ENCODE data around the gene NFIA.

The NFIA gene

GRCh38 chr1:61171974-61172373 is 89.6 kb downstream of the NFIA start:
- 81 to 93% methylated on average over 1 to 2 of the region's 4 CpGs for whole genome bisulfite sequencing, 2 experiments (ENCODE audit: insufficient coverage in 2 of 2)
- Histone ChIP-seq H3K27ac (ENCODE audit: low read depth, low read length, severe bottlenecking) (no peak overlapping the region), H3K36me3 (ENCODE audit: control insufficient read depth, insufficient read depth, low read length) (no peaks in the 10 kb centered on the region), H3K4me3 (ENCODE audit: extremely low read depth, insufficient read depth, low read length, poor library complexity, severe bottlenecking) (no peak overlapping the region), H3K4me1 (ENCODE audit: control insufficient read depth, insufficient read depth, low read length, poor library complexity, severe bottlenecking) (no peaks in the 10 kb centered on the region), H3K9me3 (ENCODE audit: control insufficient read depth, low read length) (no peaks in the 10 kb centered on the region)

- WGBS, 2 experiments (ENCODE audit: insufficient coverage in 2 of 2) = 98 to 100% methylated on average over 3 of the region's 6 CpGs
- Histone ChIP-seq H3K4me3 (ENCODE audit: extremely low read depth, insufficient read depth, low read length, poor library complexity, severe bottlenecking) (no peak overlapping the region), H3K9me3 (ENCODE audit: control insufficient read depth, low read length) (no peaks in the 10 kb centered on the region)
These were observed 90.8 kb downstream of the NFIA start for GRCh38 chr1:61173118-61173517.

GRCh38 chr1:61174060-61174795 is 91.9 kb downstream of the NFIA start:
- Histone ChIP-seq H3K4me1 (ENCODE audit: control insufficient read depth, insufficient read depth, low read length, poor library complexity, severe bottlenecking) (no peaks in the 10 kb centered on the region), H3K9me3 (ENCODE audit: control insufficient read depth, low read length) (no peaks in the 10 kb centered on the region), H3K36me3 (ENCODE audit: control insufficient read depth, insufficient read depth, low read length) (no peaks in the 10 kb centered on the region), H3K4me3 (ENCODE audit: extremely low read depth, insufficient read depth, low read length, poor library complexity, severe bottlenecking) (no peak overlapping the region), H3K27ac (ENCODE audit: low read depth, low read length, severe bottlenecking) (no peak overlapping the region)
- 66 to 73% methylated on average over 3 of the region's 5 CpGs for WGBS, 2 experiments (ENCODE audit: insufficient coverage in 2 of 2)

More at GRCh38 chr1:61173118-61173517, 90.8 kb downstream of the NFIA start:
- no peak overlapping the region for H3K27ac ChIP-seq (ENCODE audit: low read depth, low read length, severe bottlenecking)
- H3K4me1 ChIP-seq (ENCODE audit: control insufficient read depth, insufficient read depth, low read length, poor library complexity, severe bottlenecking) = no peaks in the 10 kb centered on the region
- no peaks in the 10 kb centered on the region for H3K36me3 ChIP-seq (ENCODE audit: control insufficient read depth, insufficient read depth, low read length)

- no peaks in the 10 kb centered on the region for H3K36me3 ChIP-seq (ENCODE audit: control insufficient read depth, insufficient read depth, low read length)
- H3K27ac ChIP-seq (ENCODE audit: low read depth, low read length, severe bottlenecking) = no peak overlapping the region
- no peak overlapping the region for H3K4me3 ChIP-seq (ENCODE audit: extremely low read depth, insufficient read depth, low read length, poor library complexity, severe bottlenecking)
- no peaks in the 10 kb centered on the region for H3K9me3 ChIP-seq (ENCODE audit: control insufficient read depth, low read length)
- 91 to 94% methylated on average over 3 of the region's 6 CpGs for WGBS, 2 experiments (ENCODE audit: insufficient coverage in 2 of 2)
- no peaks in the 10 kb centered on the region for H3K4me1 ChIP-seq (ENCODE audit: control insufficient read depth, insufficient read depth, low read length, poor library complexity, severe bottlenecking)
These were observed 93.6 kb downstream of the NFIA start for GRCh38 chr1:61175976-61176375.

GRCh38 chr1:61181067-61182038 is 99.0 kb downstream of the NFIA start:
- Histone ChIP-seq H3K36me3 (ENCODE audit: control insufficient read depth, insufficient read depth, low read length) (no peaks in the 10 kb centered on the region), H3K27ac (ENCODE audit: low read depth, low read length, severe bottlenecking) (no peak overlapping the region), H3K4me3 (ENCODE audit: extremely low read depth, insufficient read depth, low read length, poor library complexity, severe bottlenecking) (no peak overlapping the region), H3K4me1 (ENCODE audit: control insufficient read depth, insufficient read depth, low read length, poor library complexity, severe bottlenecking) (no peaks in the 10 kb centered on the region), H3K9me3 (ENCODE audit: control insufficient read depth, low read length) (no peaks in the 10 kb centered on the region)
- WGBS, 2 experiments (ENCODE audit: insufficient coverage in 2 of 2) = 83 to 100% methylated on average over 1 of the region's 1 CpG

GRCh38 chr1:61182049-61182448 is 99.7 kb downstream of the NFIA start:
- WGBS, 2 experiments (ENCODE audit: insufficient coverage in 2 of 2) = 78 to 100% methylated on average over 1 of the region's 2 CpGs
- Histone ChIP-seq H3K36me3 (ENCODE audit: control insufficient read depth, insufficient read depth, low read length) (no peaks in the 10 kb centered on the region), H3K27ac (ENCODE audit: low read depth, low read length, severe bottlenecking) (no peak overlapping the region), H3K4me3 (ENCODE audit: extremely low read depth, insufficient read depth, low read length, poor library complexity, severe bottlenecking) (no peak overlapping the region), H3K4me1 (ENCODE audit: control insufficient read depth, insufficient read depth, low read length, poor library complexity, severe bottlenecking) (no peaks in the 10 kb centered on the region), H3K9me3 (ENCODE audit: control insufficient read depth, low read length) (no peaks in the 10 kb centered on the region)

- no peaks in the 10 kb centered on the region for H3K9me3 ChIP-seq (ENCODE audit: control insufficient read depth, low read length)
- WGBS, 2 experiments (ENCODE audit: insufficient coverage in 2 of 2) = no CpG with 5 or more reads among the region's 3 CpGs
- no peaks in the 10 kb centered on the region for H3K36me3 ChIP-seq (ENCODE audit: control insufficient read depth, insufficient read depth, low read length)
- no peak overlapping the region for H3K4me3 ChIP-seq (ENCODE audit: extremely low read depth, insufficient read depth, low read length, poor library complexity, severe bottlenecking)
- no peak overlapping the region for H3K27ac ChIP-seq (ENCODE audit: low read depth, low read length, severe bottlenecking)
- H3K4me1 ChIP-seq (ENCODE audit: control insufficient read depth, insufficient read depth, low read length, poor library complexity, severe bottlenecking) = no peaks in the 10 kb centered on the region
These were observed 100.1 kb downstream of the NFIA start for GRCh38 chr1:61182480-61182879.

GRCh38 chr1:61183471-61184039 is 101.2 kb downstream of the NFIA start:
- 92 to 93% methylated on average over 6 to 8 of the region's 9 CpGs for WGBS, 2 experiments (ENCODE audit: insufficient coverage in 2 of 2)
- Histone ChIP-seq H3K27ac (ENCODE audit: low read depth, low read length, severe bottlenecking) (no peak overlapping the region), H3K36me3 (ENCODE audit: control insufficient read depth, insufficient read depth, low read length) (no peaks in the 10 kb centered on the region), H3K9me3 (ENCODE audit: control insufficient read depth, low read length) (no peaks in the 10 kb centered on the region), H3K4me3 (ENCODE audit: extremely low read depth, insufficient read depth, low read length, poor library complexity, severe bottlenecking) (no peak overlapping the region), H3K4me1 (ENCODE audit: control insufficient read depth, insufficient read depth, low read length, poor library complexity, severe bottlenecking) (no peaks in the 10 kb centered on the region)

- H3K9me3 ChIP-seq (ENCODE audit: control insufficient read depth, low read length) = no peaks in the 10 kb centered on the region
- H3K36me3 ChIP-seq (ENCODE audit: control insufficient read depth, insufficient read depth, low read length) = no peaks in the 10 kb centered on the region
- whole genome bisulfite sequencing, 2 experiments (ENCODE audit: insufficient coverage in 2 of 2) = 87 to 95% methylated on average over 12 to 14 of the region's 17 CpGs
- H3K4me1 ChIP-seq (ENCODE audit: control insufficient read depth, insufficient read depth, low read length, poor library complexity, severe bottlenecking) = no peaks in the 10 kb centered on the region
- no peak overlapping the region for H3K27ac ChIP-seq (ENCODE audit: low read depth, low read length, severe bottlenecking)
- H3K4me3 ChIP-seq (ENCODE audit: extremely low read depth, insufficient read depth, low read length, poor library complexity, severe bottlenecking) = no peak overlapping the region
These were observed 101.8 kb downstream of the NFIA start for GRCh38 chr1:61184040-61184713.

GRCh38 chr1:61184714-61185106 is 102.3 kb downstream of the NFIA start:
- 60% methylated on average over 1 of the region's 3 CpGs; no CpG with 5 or more reads in 1 of the 2 experiments for WGBS, 2 experiments (ENCODE audit: insufficient coverage in 2 of 2)
- H3K4me1 ChIP-seq (ENCODE audit: control insufficient read depth, insufficient read depth, low read length, poor library complexity, severe bottlenecking) = no peaks in the 10 kb centered on the region
- H3K4me3 ChIP-seq (ENCODE audit: extremely low read depth, insufficient read depth, low read length, poor library complexity, severe bottlenecking) = no peak overlapping the region
- no peaks in the 10 kb centered on the region for H3K36me3 ChIP-seq (ENCODE audit: control insufficient read depth, insufficient read depth, low read length)
- H3K27ac ChIP-seq (ENCODE audit: low read depth, low read length, severe bottlenecking) = no peak overlapping the region
- H3K9me3 ChIP-seq (ENCODE audit: control insufficient read depth, low read length) = no peaks in the 10 kb centered on the region

All from mesodermal cell (in vitro differentiated cells).